ENCODE measurements around the gene TTBK1. TPM values are rescaled to one million over a fixed set of nuclear protein-coding genes. Genes with fewer than 3 reads are reported as not detected.

Gene TTBK1
- total and polyA plus RNA-seq, 10 of the 15 experiments (the other 5 are each of a cell fraction or from before 2014, with no cell fraction given) = 0.05 to 0.27 TPM; not detected in 8

DNA sequence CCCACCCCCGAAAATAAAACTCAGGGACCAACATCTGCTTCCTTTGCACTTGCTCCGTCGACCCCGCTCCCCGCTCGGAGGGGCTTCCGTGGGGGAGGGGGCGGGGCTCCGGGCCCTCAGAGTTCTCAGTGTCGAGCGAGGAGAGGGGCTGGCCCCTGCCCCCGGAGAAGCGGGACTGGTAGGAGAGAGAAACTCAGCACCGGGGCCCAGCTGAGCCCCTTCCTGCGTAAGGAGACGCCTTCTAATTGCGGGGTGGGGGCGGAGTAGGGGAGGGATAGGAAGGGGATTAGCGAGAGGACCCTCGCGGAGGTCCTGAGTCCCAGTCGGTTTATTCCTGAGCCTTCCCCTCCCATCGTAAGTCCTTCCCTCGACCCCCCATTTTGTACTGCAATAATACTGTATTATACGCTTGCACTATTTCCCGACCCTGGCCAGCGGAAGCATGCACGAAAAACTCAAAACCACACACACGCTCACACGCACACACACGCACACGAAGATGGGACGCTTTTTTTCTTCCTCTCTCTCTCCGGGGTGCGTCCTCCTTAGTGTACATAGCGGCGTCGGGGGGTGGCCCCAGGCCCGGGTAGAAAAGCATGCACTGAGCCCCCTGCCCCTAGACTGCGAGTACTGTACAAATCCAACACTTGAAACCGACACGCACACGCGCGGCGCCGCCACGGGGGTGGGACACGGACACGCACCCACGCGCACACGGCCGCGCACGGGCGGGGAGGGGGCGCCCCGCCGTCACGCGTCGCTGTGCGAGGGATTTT is 32.7 kb downstream of the TTBK1 start (continued):
- TF ChIP-seq, protein P1, sequence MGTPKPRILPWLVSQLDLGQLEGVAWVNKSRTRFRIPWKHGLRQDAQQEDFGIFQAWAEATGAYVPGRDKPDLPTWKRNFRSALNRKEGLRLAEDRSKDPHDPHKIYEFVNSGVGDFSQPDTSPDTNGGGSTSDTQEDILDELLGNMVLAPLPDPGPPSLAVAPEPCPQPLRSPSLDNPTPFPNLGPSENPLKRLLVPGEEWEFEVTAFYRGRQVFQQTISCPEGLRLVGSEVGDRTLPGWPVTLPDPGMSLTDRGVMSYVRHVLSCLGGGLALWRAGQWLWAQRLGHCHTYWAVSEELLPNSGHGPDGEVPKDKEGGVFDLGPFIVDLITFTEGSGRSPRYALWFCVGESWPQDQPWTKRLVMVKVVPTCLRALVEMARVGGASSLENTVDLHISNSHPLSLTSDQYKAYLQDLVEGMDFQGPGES (IDR thresholded peaks at IDR 0.05) = no peak
- TF ChIP-seq CBFB (IDR thresholded peaks at IDR 0.05; ENCODE audit: low read depth) (no peak), PML (IDR thresholded peaks at IDR 0.05; ENCODE audit: low read length) (no peak), JUND (IDR thresholded peaks at IDR 0.05; ENCODE audit: low read depth, low read length) (no peak), RBBP5 (conservative IDR thresholded peaks at IDR 0.05) (no peak), EZH2 (IDR thresholded peaks at IDR 0.05; ENCODE audit: borderline replicate concordance, control insufficient read depth, low read depth, low read length) (no peak), MTA2 (IDR thresholded peaks at IDR 0.05; ENCODE audit: low read depth) (no peak; the same call in 1 of the 2 replicates), ZNF687 (IDR thresholded peaks at IDR 0.05) (peak; percentile 48; the same call in 1 of the 2 replicates), ZNF384 (IDR thresholded peaks at IDR 0.05; ENCODE audit: borderline replicate concordance, low read depth, low read length) (peak; percentile 51; the same call in 1 of the 2 replicates), GABPA (IDR thresholded peaks at IDR 0.05; ENCODE audit: low read depth) (no peak), IKZF1 (conservative IDR thresholded peaks at IDR 0.05) (peak; percentile 56), BHLHE40 (IDR thresholded peaks at IDR 0.05; ENCODE audit: borderline replicate concordance in 1 of 2, low read depth in 2 of 2, low read length in 1 of 2) (peak; percentile 29 to 66; a peak in 3 of 4 replicates), BACH1 (IDR thresholded peaks at IDR 0.05; ENCODE audit: borderline replicate concordance) (peak; percentile 84; the same call in 1 of the 2 replicates), MXI1 (IDR thresholded peaks at IDR 0.05; ENCODE audit: low read depth, low read length) (no peak)
- TF ChIP-seq, protein P2, sequence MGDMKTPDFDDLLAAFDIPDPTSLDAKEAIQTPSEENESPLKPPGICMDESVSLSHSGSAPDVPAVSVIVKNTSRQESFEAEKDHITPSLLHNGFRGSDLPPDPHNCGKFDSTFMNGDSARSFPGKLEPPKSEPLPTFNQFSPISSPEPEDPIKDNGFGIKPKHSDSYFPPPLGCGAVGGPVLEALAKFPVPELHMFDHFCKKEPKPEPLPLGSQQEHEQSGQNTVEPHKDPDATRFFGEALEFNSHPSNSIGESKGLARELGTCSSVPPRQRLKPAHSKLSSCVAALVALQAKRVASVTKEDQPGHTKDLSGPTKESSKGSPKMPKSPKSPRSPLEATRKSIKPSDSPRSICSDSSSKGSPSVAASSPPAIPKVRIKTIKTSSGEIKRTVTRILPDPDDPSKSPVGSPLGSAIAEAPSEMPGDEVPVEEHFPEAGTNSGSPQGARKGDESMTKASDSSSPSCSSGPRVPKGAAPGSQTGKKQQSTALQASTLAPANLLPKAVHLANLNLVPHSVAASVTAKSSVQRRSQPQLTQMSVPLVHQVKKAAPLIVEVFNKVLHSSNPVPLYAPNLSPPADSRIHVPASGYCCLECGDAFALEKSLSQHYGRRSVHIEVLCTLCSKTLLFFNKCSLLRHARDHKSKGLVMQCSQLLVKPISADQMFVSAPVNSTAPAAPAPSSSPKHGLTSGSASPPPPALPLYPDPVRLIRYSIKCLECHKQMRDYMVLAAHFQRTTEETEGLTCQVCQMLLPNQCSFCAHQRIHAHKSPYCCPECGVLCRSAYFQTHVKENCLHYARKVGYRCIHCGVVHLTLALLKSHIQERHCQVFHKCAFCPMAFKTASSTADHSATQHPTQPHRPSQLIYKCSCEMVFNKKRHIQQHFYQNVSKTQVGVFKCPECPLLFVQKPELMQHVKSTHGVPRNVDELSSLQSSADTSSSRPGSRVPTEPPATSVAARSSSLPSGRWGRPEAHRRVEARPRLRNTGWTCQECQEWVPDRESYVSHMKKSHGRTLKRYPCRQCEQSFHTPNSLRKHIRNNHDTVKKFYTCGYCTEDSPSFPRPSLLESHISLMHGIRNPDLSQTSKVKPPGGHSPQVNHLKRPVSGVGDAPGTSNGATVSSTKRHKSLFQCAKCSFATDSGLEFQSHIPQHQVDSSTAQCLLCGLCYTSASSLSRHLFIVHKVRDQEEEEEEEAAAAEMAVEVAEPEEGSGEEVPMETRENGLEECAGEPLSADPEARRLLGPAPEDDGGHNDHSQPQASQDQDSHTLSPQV (IDR thresholded peaks at IDR 0.05) = no peak
- TF ChIP-seq, protein P3, sequence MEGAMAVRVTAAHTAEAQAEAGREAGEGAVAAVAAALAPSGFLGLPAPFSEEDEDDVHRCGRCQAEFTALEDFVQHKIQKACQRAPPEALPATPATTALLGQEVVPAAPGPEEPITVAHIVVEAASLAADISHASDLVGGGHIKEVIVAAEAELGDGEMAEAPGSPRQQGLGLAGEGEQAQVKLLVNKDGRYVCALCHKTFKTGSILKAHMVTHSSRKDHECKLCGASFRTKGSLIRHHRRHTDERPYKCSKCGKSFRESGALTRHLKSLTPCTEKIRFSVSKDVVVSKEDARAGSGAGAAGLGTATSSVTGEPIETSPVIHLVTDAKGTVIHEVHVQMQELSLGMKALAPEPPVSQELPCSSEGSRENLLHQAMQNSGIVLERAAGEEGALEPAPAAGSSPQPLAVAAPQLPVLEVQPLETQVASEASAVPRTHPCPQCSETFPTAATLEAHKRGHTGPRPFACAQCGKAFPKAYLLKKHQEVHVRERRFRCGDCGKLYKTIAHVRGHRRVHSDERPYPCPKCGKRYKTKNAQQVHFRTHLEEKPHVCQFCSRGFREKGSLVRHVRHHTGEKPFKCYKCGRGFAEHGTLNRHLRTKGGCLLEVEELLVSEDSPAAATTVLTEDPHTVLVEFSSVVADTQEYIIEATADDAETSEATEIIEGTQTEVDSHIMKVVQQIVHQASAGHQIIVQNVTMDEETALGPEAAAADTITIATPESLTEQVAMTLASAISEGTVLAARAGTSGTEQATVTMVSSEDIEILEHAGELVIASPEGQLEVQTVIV (IDR thresholded peaks at IDR 0.05; ENCODE audit: borderline replicate concordance, partially characterized antibody) = no peak

All from GM12878 (cell line).